Activated T-cell treated with anti-CD3 and anti-CD28 coated beads for 48 hours (primary cell): ENCODE data around the gene UROS.

Experiments
- DNase-seq: peaks from one replicate; pipeline ENCODE4 v3.0.0-alpha.2; 2020; ENCODE audit warnings: low read depth

Gene UROS

GRCh38 chr10:125836746-125837145 lies 13.7 kb upstream of the UROS start:
- no peak for DNase-seq

GRCh38 chr10:125828311-125828710 lies 5.3 kb upstream of the UROS start:
- no peak for DNase-seq

GRCh38 chr10:125827133-125827532 lies 4.1 kb upstream of the UROS start:
- no peak for DNase-seq

- no peak for DNase-seq
Measured at GRCh38 chr10:125824736-125825135, 1.7 kb upstream of the UROS start.

GRCh38 chr10:125823663-125824251 lies 699 bp upstream of the UROS start:
- no peak for DNase-seq

- no peak for DNase-seq
Measured at GRCh38 chr10:125820701-125821100, 2.4 kb downstream of the UROS start.

- DNase-seq = no peak
Measured at GRCh38 chr10:125817337-125817946, 5.6 kb downstream of the UROS start.

GRCh38 chr10:125816548-125816947 lies 6.5 kb downstream of the UROS start:
- no peak for DNase-seq

GRCh38 chr10:125815764-125816163 lies 7.3 kb downstream of the UROS start:
- DNase-seq = no peak

- no peak for DNase-seq
Measured at GRCh38 chr10:125812128-125812750, 10.8 kb downstream of the UROS start.

- no peak for DNase-seq
Measured at GRCh38 chr10:125811251-125811650, 11.8 kb downstream of the UROS start.

- DNase-seq = no peak
Measured at GRCh38 chr10:125808047-125808446, 15.0 kb downstream of the UROS start.

GRCh38 chr10:125802739-125803138 lies 20.3 kb downstream of the UROS start:
- DNase-seq = no peak

GRCh38 chr10:125802131-125802530 lies 20.9 kb downstream of the UROS start:
- DNase-seq = no peak

GRCh38 chr10:125801574-125801973 lies 21.5 kb downstream of the UROS start:
- DNase-seq = no peak

- DNase-seq = no peak
Measured at GRCh38 chr10:125799451-125800182, 23.4 kb downstream of the UROS start.

GRCh38 chr10:125797994-125798662 lies 24.9 kb downstream of the UROS start:
- no peak for DNase-seq

GRCh38 chr10:125797424-125797823 lies 25.6 kb downstream of the UROS start:
- DNase-seq = no peak

GRCh38 chr10:125795637-125796190 lies 27.3 kb downstream of the UROS start:
- DNase-seq = no peak

GRCh38 chr10:125795128-125795527 lies 27.9 kb downstream of the UROS start:
- DNase-seq = no peak

GRCh38 chr10:125792342-125793300 lies 30.4 kb downstream of the UROS start:
- DNase-seq = no peak
